ENCODE results near the gene CBFB. TPM values are rescaled to one million over a fixed set of nuclear protein-coding genes. Genes with fewer than 3 reads are reported as not detected.

CBFB gene
- total RNA-seq, 6 experiments from 2014 or later = 7.9 to 23.3 (median 18.9) TPM

DNA sequence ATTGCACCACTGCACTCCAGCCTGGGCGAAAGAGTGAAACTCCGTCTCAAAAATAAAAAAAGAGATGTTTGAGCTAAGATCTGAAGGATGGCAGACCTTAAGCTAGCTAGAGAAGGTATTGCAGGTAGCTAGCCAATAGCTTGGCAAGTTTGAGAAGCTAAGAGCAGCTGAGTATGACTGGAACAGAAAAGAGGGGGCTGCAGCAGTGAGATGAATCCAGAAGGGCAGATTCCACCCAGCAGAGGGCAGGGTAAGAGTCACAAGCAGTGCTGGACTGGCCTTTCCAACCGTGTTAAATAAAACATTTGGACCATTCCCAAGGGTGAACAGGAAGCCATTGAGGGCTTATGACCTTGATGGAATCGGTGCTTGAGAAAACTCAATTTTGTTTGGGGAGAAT is 75.1 kb downstream of the CBFB start:
- peaks cover 0 to 11% (median 4%) of the 10 kb centered on the region in 4 donors for H3K36me3 ChIP-seq
- H3K9me3 ChIP-seq = no peaks in the 10 kb centered on the region
- WGBS (ENCODE audit: insufficient coverage, low coverage, low lambda C conversion rate, missing lambda C conversion rate) = 45% methylated on average over 4 of the region's 4 CpGs
- TF ChIP-seq POLR2A (IDR thresholded peaks at IDR 0.05) = no peak
- peak; percentile 37 to 51 (median 44) for TF ChIP-seq CTCF (IDR thresholded peaks at IDR 0.05)
- no peak overlapping the region for H3K27ac ChIP-seq
- H3K27me3 ChIP-seq = no peaks in the 10 kb centered on the region
- intact Hi-C loops (cut with DNase I) = loop anchor here (10.0 kb wide), 2 partner anchors 51 to 79 kb away; partner anchors contain the start of genes B3GNT9 (in 1 of the 2), CBFB (in 1 of the 2), FBXL8 (in 1 of the 2) and TRADD (in 1 of the 2)
- peak; percentile 84 to 88 (median 86) for ATAC-seq
- H3K4me3 ChIP-seq = no peak overlapping the region
- DNase-seq = no peak
- H3K4me1 ChIP-seq = peaks cover 0 to 1% (median under 1%) of the 10 kb centered on the region in 4 donors

DNA sequence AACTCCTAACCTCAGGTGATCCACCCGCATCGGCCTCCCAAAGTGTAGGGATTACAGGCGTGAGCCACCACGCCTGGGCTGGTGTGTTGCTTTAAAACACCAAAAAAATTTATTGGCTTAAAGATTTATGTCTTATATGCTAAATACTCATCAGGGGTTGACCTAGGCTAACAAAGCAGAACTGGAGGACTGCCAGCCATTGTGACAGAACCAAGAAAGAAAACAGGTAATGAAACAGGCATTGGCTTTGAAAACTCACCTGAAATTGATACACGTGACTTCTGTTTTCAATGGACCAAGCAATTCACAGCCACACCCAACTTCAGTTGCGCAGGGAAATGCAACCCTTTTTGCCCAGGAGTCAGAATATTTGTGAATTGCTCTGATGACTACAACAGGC is 75.9 kb downstream of the CBFB start:
- H3K4me3 ChIP-seq = no peak overlapping the region
- TF ChIP-seq POLR2A (IDR thresholded peaks at IDR 0.05) (no peak), CTCF (IDR thresholded peaks at IDR 0.05) (no peak)
- no peaks in the 10 kb centered on the region for H3K9me3 ChIP-seq
- H3K4me1 ChIP-seq = peaks cover 0 to 6% (median 3%) of the 10 kb centered on the region in 4 donors
- ATAC-seq (no peak), DNase-seq (no peak)
- 77% methylated on average over 6 of the region's 6 CpGs for WGBS (ENCODE audit: insufficient coverage, low coverage, low lambda C conversion rate, missing lambda C conversion rate)
- peaks cover 0 to 5% (median under 1%) of the 10 kb centered on the region in 4 donors for H3K36me3 ChIP-seq
- H3K27me3 ChIP-seq = no peaks in the 10 kb centered on the region
- H3K27ac ChIP-seq = no peak overlapping the region
- intact Hi-C loops (cut with DNase I) = loop anchor here (10.0 kb wide), 2 partner anchors 50 to 80 kb away; partner anchors contain the start of genes B3GNT9 (in 1 of the 2), CBFB (in 1 of the 2), FBXL8 (in 1 of the 2) and TRADD (in 1 of the 2)

DNA sequence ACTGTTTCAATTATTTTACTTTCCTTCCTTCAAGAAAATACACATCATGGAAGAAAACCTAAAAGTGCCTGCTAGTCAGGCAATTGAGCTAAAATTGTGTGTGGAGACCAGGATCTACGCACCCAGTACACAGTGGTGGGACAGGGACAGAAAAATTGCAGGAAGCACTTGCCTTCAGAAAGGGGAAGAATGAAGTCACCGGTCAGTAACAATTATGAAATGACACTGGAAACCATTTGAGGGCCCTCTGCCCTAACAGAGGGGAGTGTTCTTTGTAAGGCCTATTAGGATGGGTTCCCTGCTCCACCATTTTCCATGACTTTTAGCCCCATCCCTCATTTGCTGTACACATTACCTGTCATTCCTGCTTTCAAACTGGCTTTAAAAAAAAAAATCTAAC is 76.3 kb downstream of the CBFB start:
- H3K36me3 ChIP-seq = peaks cover 0 to 1% (median 0%) of the 10 kb centered on the region in 4 donors
- intact Hi-C loops (cut with DNase I) = loop anchor here (10.0 kb wide), 2 partner anchors 50 to 80 kb away; partner anchors contain the start of genes B3GNT9 (in 1 of the 2), CBFB (in 1 of the 2), FBXL8 (in 1 of the 2) and TRADD (in 1 of the 2)
- DNase-seq (no peak), ATAC-seq (no peak)
- H3K27ac ChIP-seq = no peak overlapping the region
- H3K4me3 ChIP-seq = no peak overlapping the region
- H3K27me3 ChIP-seq = no peaks in the 10 kb centered on the region
- no peak for TF ChIP-seq POLR2A (IDR thresholded peaks at IDR 0.05)
- H3K4me1 ChIP-seq = peaks cover 0 to 6% (median 3%) of the 10 kb centered on the region in 4 donors
- H3K9me3 ChIP-seq = no peaks in the 10 kb centered on the region
- WGBS (ENCODE audit: insufficient coverage, low coverage, low lambda C conversion rate, missing lambda C conversion rate) = 59% methylated on average over 2 of the region's 2 CpGs

DNA sequence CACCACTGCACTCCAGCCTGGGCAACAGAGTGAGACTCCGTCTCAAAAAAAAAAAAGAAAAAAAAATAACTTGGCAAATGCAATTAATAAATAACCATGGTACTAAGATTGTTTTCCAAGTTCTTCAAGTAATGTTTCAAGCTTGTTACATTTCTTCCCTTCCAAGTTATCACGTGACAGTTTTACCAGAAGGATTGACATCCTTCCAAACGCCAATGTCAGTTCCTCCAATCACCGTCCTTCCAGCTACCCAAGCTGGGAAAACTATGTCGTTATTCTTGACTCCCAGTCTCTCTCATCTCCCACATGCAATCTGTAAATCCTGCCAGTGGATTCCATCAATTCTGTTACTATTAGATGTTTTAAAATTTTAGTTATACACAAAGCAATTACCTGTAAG is 76.9 kb downstream of the CBFB start:
- no peak for ATAC-seq
- H3K4me1 ChIP-seq = peaks cover 0 to 6% (median 3%) of the 10 kb centered on the region in 4 donors
- 68% methylated on average over 5 of the region's 5 CpGs for WGBS (ENCODE audit: insufficient coverage, low coverage, low lambda C conversion rate, missing lambda C conversion rate)
- no peaks in the 10 kb centered on the region for H3K36me3 ChIP-seq
- H3K27me3 ChIP-seq = no peaks in the 10 kb centered on the region
- DNase-seq = no peak
- H3K4me3 ChIP-seq = no peak overlapping the region
- no peak for TF ChIP-seq POLR2A (IDR thresholded peaks at IDR 0.05)
- no peak for TF ChIP-seq CTCF (IDR thresholded peaks at IDR 0.05)
- intact Hi-C loops (cut with DNase I) = loop anchor here (10.0 kb wide), 2 partner anchors 49 to 81 kb away; partner anchors contain the start of genes B3GNT9 (in 1 of the 2), CBFB (in 1 of the 2), FBXL8 (in 1 of the 2) and TRADD (in 1 of the 2)
- H3K9me3 ChIP-seq = no peaks in the 10 kb centered on the region
- no peak overlapping the region for H3K27ac ChIP-seq

DNA sequence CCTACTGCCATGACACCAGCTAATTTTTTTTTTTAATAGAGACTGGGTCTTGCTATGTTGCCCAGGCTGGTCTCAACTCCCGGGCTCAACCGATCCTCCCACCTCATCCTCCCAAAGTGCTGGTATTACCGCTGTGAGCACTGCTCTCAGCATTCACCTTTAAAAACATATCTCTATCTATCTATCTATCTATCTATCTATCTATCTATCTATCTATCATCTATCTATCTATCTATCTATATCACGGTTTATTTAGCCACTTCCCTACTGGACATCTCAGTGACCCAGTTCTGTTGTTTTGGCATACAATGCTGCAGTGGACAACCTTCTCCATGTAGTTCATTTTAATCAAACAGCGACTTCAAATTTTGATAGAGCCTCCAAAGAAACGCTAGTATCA is 79.5 kb downstream of the CBFB start:
- Histone ChIP-seq H3K27me3 (no peaks in the 10 kb centered on the region), H3K4me3 (no peak overlapping the region), H3K27ac (no peak overlapping the region), H3K9me3 (no peaks in the 10 kb centered on the region), H3K4me1 (peaks cover 0 to 27% (median 3%) of the 10 kb centered on the region in 4 donors), H3K36me3 (no peaks in the 10 kb centered on the region)
- no peak for ATAC-seq
- no peak for DNase-seq
- 97% methylated on average over 6 of the region's 6 CpGs for WGBS (ENCODE audit: insufficient coverage, low coverage, low lambda C conversion rate, missing lambda C conversion rate)
- intact Hi-C loops (cut with DNase I) = loop anchor here (10.0 kb wide), 2 partner anchors 46 to 84 kb away; partner anchors contain the start of genes B3GNT9 (in 1 of the 2), CBFB (in 1 of the 2), FBXL8 (in 1 of the 2) and TRADD (in 1 of the 2)
- TF ChIP-seq POLR2A (IDR thresholded peaks at IDR 0.05) = no peak
- no peak for TF ChIP-seq CTCF (IDR thresholded peaks at IDR 0.05)

All from right lobe of liver (tissue), 6 donors.